ENCODE results near the gene CYTH1. TPM values are rescaled to one million over a fixed set of nuclear protein-coding genes. Genes with fewer than 3 reads are reported as not detected.

CYTH1 gene
- total RNA-seq, 1 donor: 21.4 TPM

GRCh38 chr17:78707923-78708322 lies 74.2 kb downstream of the CYTH1 start:
- Histone ChIP-seq H3K4me1 (ENCODE audit: insufficient read depth, low read length) (peaks cover 10% of the 10 kb centered on the region), H3K79me2 (ENCODE audit: insufficient read depth, low read length) (peaks cover 20% of the 10 kb centered on the region), H3K4me2 (ENCODE audit: insufficient read depth, low read length) (no peak overlapping the region), H3K9me3 (ENCODE audit: low read depth, low read length) (no peaks in the 10 kb centered on the region), H3K36me3 (ENCODE audit: insufficient read depth, low read length) (peaks cover 5% of the 10 kb centered on the region), H3K27ac (ENCODE audit: low read depth, low read length) (no peak overlapping the region), H4K20me1 (ENCODE audit: insufficient read depth, low read length) (no peaks in the 10 kb centered on the region), H3K4me3 (ENCODE audit: insufficient read depth, low read length) (no peak overlapping the region), H3K27me3 (ENCODE audit: insufficient read depth, low read length) (no peaks in the 10 kb centered on the region), H2AFZ (ENCODE audit: low read length) (no peak overlapping the region)
- TF ChIP-seq CTCF (IDR thresholded peaks at IDR 0.05; ENCODE audit: extremely low read depth, low read depth, low read length): no peak
- no peak for DNase-seq (ENCODE audit: insufficient read length, low spot score, missing footprints)

GRCh38 chr17:78707016-78707415 lies 75.1 kb downstream of the CYTH1 start:
- Histone ChIP-seq H3K9me3 (ENCODE audit: low read depth, low read length) (no peaks in the 10 kb centered on the region), H3K4me3 (ENCODE audit: insufficient read depth, low read length) (no peak overlapping the region), H3K27ac (ENCODE audit: low read depth, low read length) (no peak overlapping the region), H3K79me2 (ENCODE audit: insufficient read depth, low read length) (peaks cover 17% of the 10 kb centered on the region), H3K4me2 (ENCODE audit: insufficient read depth, low read length) (peak overlapping the region; percentile 12), H3K27me3 (ENCODE audit: insufficient read depth, low read length) (no peaks in the 10 kb centered on the region), H3K4me1 (ENCODE audit: insufficient read depth, low read length) (peaks cover 10% of the 10 kb centered on the region), H2AFZ (ENCODE audit: low read length) (no peak overlapping the region), H4K20me1 (ENCODE audit: insufficient read depth, low read length) (no peaks in the 10 kb centered on the region), H3K36me3 (ENCODE audit: insufficient read depth, low read length) (peaks cover 6% of the 10 kb centered on the region)
- TF ChIP-seq CTCF (IDR thresholded peaks at IDR 0.05; ENCODE audit: extremely low read depth, low read depth, low read length): no peak
- DNase-seq (ENCODE audit: insufficient read length, low spot score, missing footprints): no peak

- Histone ChIP-seq H3K4me1 (ENCODE audit: insufficient read depth, low read length) (peaks cover 10% of the 10 kb centered on the region), H3K9me3 (ENCODE audit: low read depth, low read length) (no peaks in the 10 kb centered on the region), H4K20me1 (ENCODE audit: insufficient read depth, low read length) (no peaks in the 10 kb centered on the region), H3K36me3 (ENCODE audit: insufficient read depth, low read length) (peaks cover 12% of the 10 kb centered on the region), H3K27ac (ENCODE audit: low read depth, low read length) (no peak overlapping the region), H2AFZ (ENCODE audit: low read length) (no peak overlapping the region), H3K79me2 (ENCODE audit: insufficient read depth, low read length) (peaks cover 17% of the 10 kb centered on the region), H3K4me3 (ENCODE audit: insufficient read depth, low read length) (no peak overlapping the region), H3K4me2 (ENCODE audit: insufficient read depth, low read length) (no peak overlapping the region), H3K27me3 (ENCODE audit: insufficient read depth, low read length) (no peaks in the 10 kb centered on the region)
- TF ChIP-seq CTCF (IDR thresholded peaks at IDR 0.05; ENCODE audit: extremely low read depth, low read depth, low read length): no peak
- no peak for DNase-seq (ENCODE audit: insufficient read length, low spot score, missing footprints)
These were observed 75.7 kb downstream of the CYTH1 start for GRCh38 chr17:78706271-78706915.

GRCh38 chr17:78705071-78705470 lies 77.0 kb downstream of the CYTH1 start:
- H3K79me2 ChIP-seq (ENCODE audit: insufficient read depth, low read length): peaks cover 10% of the 10 kb centered on the region
- peaks cover 10% of the 10 kb centered on the region for H3K4me1 ChIP-seq (ENCODE audit: insufficient read depth, low read length)
- H2AFZ ChIP-seq (ENCODE audit: low read length): no peak overlapping the region
- no peaks in the 10 kb centered on the region for H4K20me1 ChIP-seq (ENCODE audit: insufficient read depth, low read length)
- no peaks in the 10 kb centered on the region for H3K27me3 ChIP-seq (ENCODE audit: insufficient read depth, low read length)
- no peak overlapping the region for H3K27ac ChIP-seq (ENCODE audit: low read depth, low read length)
- H3K36me3 ChIP-seq (ENCODE audit: insufficient read depth, low read length): peaks cover 16% of the 10 kb centered on the region
- H3K4me3 ChIP-seq (ENCODE audit: insufficient read depth, low read length): no peak overlapping the region
- H3K9me3 ChIP-seq (ENCODE audit: low read depth, low read length): no peaks in the 10 kb centered on the region
- TF ChIP-seq CTCF (IDR thresholded peaks at IDR 0.05; ENCODE audit: extremely low read depth, low read depth, low read length): no peak
- no peak overlapping the region for H3K4me2 ChIP-seq (ENCODE audit: insufficient read depth, low read length)
- DNase-seq (ENCODE audit: insufficient read length, low spot score, missing footprints): no peak
